NT2/D1 (cell line): Measurements from ENCODE around the gene LCOR.

Source experiments
- DNase-seq: peaks from one replicate; pipeline ENCODE4 v3.0.0-alpha.2; 2011; ENCODE audit warnings: low read depth, low spot score
- H3K27me3 ChIP-seq: 2 replicates; pipeline ENCODE4 v1.6.0; 2011; ENCODE audit warnings: mild to moderate bottlenecking; ENCODE audit not compliant: insufficient read length, insufficient read depth
- H3K36me3 ChIP-seq: 2 replicates; pipeline ENCODE4 v1.6.1; 2011; ENCODE audit warnings: mild to moderate bottlenecking, low read length, mixed read lengths; ENCODE audit not compliant: insufficient read depth, insufficient read length
- H3K4me1 ChIP-seq: 2 replicates; pipeline ENCODE4 v1.5.1; 2011; ENCODE audit not compliant: insufficient read depth, insufficient read length
- H3K4me3 ChIP-seq: 2 replicates; pipeline ENCODE4 v1.5.1; 2011; ENCODE audit warnings: low read depth; ENCODE audit not compliant: insufficient read length
- H3K9ac ChIP-seq: 2 replicates; pipeline ENCODE4 v1.6.0; 2011; ENCODE audit warnings: low read depth; ENCODE audit not compliant: insufficient read length
- H3K9me3 ChIP-seq: 2 replicates; pipeline ENCODE4 v1.5.1; 2011; ENCODE audit warnings: mild to moderate bottlenecking, low read length; ENCODE audit not compliant: insufficient read depth
- SUZ12 ChIP-seq: IDR thresholded peaks from 2 replicates; pipeline ENCODE4 v1.6.1; 2011; ENCODE audit not compliant: insufficient read length, insufficient read depth; ENCODE audit errors: extremely low read depth
- YY1 ChIP-seq: IDR thresholded peaks from 2 replicates; pipeline ENCODE4 v1.6.1; 2011; ENCODE audit not compliant: insufficient read length, insufficient read depth
- ZNF274 ChIP-seq: IDR thresholded peaks from 2 replicates; pipeline ENCODE4 v1.6.1; 2011; ENCODE audit warnings: mild to moderate bottlenecking, low read depth, low read length

Gene LCOR

GRCh38 chr10:96891840-96892239 is 59.7 kb downstream of the LCOR start:
- Histone ChIP-seq H3K4me3 (no peak overlapping the region), H3K9ac (no peak overlapping the region), H3K4me1 (no peaks in the 10 kb centered on the region), H3K9me3 (no peaks in the 10 kb centered on the region), H3K36me3 (peaks cover 3% of the 10 kb centered on the region), H3K27me3 (no peaks in the 10 kb centered on the region)
- TF ChIP-seq ZNF274 (no peak), SUZ12 (no peak), YY1 (no peak)
- DNase-seq, result no peak

- TF ChIP-seq YY1 (no peak), ZNF274 (no peak), SUZ12 (no peak)
- no peaks in the 10 kb centered on the region for H3K4me1 ChIP-seq
- no peak overlapping the region for H3K9ac ChIP-seq
- H3K36me3 ChIP-seq, result no peaks in the 10 kb centered on the region
- no peaks in the 10 kb centered on the region for H3K9me3 ChIP-seq
- no peaks in the 10 kb centered on the region for H3K27me3 ChIP-seq
- no peak for DNase-seq
- no peak overlapping the region for H3K4me3 ChIP-seq
Observed at GRCh38 chr10:96895662-96896424, 63.7 kb downstream of the LCOR start.

- TF ChIP-seq SUZ12 (no peak), ZNF274 (no peak), YY1 (no peak)
- DNase-seq, result no peak
- Histone ChIP-seq H3K9ac (no peak overlapping the region), H3K27me3 (no peaks in the 10 kb centered on the region), H3K9me3 (no peaks in the 10 kb centered on the region), H3K36me3 (no peaks in the 10 kb centered on the region), H3K4me1 (no peaks in the 10 kb centered on the region), H3K4me3 (no peak overlapping the region)
Observed at GRCh38 chr10:96896884-96897589, 64.9 kb downstream of the LCOR start.

DNA sequence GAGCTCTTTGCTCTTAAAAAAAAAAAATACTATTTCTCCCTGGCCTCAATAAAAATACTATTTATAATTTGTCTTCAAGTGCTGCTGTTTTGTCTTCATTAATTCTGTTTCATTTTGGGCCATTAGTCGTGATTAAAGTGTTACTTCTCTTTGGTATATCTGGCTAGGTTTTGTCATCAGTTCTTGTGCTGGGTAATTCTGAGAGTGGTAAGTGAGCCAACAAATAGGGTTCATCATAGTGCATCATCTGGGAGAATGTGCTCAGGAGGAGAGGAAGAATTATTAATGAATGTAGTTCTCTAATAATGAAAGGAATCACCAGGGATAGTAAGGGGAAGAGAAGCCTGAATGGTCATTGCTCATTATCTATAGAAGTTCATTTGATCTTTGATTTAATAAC is 70.0 kb downstream of the LCOR start:
- no peak overlapping the region for H3K9ac ChIP-seq
- no peak for DNase-seq
- TF ChIP-seq ZNF274, result no peak
- no peak for TF ChIP-seq SUZ12
- TF ChIP-seq YY1, result no peak
- H3K9me3 ChIP-seq, result no peaks in the 10 kb centered on the region
- no peaks in the 10 kb centered on the region for H3K36me3 ChIP-seq
- no peaks in the 10 kb centered on the region for H3K27me3 ChIP-seq
- H3K4me1 ChIP-seq, result no peaks in the 10 kb centered on the region
- no peak overlapping the region for H3K4me3 ChIP-seq

GRCh38 chr10:96902731-96903358 is 70.7 kb downstream of the LCOR start:
- no peak for DNase-seq
- no peak overlapping the region for H3K9ac ChIP-seq
- no peaks in the 10 kb centered on the region for H3K27me3 ChIP-seq
- TF ChIP-seq SUZ12 (no peak), ZNF274 (no peak), YY1 (no peak)
- H3K9me3 ChIP-seq, result no peaks in the 10 kb centered on the region
- no peaks in the 10 kb centered on the region for H3K36me3 ChIP-seq
- H3K4me3 ChIP-seq, result no peak overlapping the region
- H3K4me1 ChIP-seq, result no peaks in the 10 kb centered on the region

DNA sequence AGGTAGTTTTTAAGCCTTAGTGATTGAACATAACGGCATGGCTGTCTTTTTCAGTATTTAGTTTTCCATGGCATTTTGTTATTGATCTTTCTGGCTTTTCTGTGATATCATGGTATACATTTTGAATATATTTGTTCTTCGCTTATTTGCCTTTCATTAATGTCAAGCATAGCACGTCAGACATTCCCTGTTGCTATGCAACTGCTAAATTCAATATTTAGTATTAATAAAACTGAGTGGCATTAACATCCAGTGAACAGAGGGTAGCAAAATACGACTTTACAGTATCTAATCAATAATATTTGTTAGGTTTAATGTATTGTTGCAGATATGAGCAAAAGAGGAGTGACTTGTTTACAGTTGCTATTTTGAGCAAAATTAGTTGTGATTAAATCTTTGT is 72.5 kb downstream of the LCOR start:
- no peaks in the 10 kb centered on the region for H3K27me3 ChIP-seq
- no peaks in the 10 kb centered on the region for H3K36me3 ChIP-seq
- H3K9ac ChIP-seq, result no peak overlapping the region
- H3K9me3 ChIP-seq, result no peaks in the 10 kb centered on the region
- TF ChIP-seq SUZ12, result no peak
- no peak for TF ChIP-seq ZNF274
- no peak for TF ChIP-seq YY1
- no peaks in the 10 kb centered on the region for H3K4me1 ChIP-seq
- H3K4me3 ChIP-seq, result no peak overlapping the region
- DNase-seq, result no peak

DNA sequence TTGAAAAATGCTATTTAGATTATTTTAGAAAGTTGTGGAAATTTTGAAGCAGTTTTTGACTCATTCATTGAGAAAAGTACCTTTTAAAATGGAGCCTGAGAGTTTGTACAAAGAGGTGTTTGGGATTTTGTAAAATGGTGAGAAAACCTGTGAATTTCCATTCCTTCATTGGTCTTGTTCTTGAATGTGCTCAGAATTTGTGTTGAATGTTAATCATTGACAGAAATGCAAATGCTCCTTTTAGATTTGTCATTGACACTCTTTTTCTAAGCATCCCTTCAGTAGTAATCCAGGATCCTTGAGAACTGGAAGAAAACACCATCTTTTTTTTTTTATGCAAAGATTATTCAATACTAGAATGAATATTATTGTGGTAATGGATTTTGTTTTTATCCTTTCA is 74.8 kb downstream of the LCOR start:
- no peak for DNase-seq
- H3K9me3 ChIP-seq, result no peaks in the 10 kb centered on the region

More for the DNA sequence above, 74.8 kb downstream of the LCOR start:
- no peaks in the 10 kb centered on the region for H3K4me1 ChIP-seq
- H3K9ac ChIP-seq, result no peak overlapping the region
- H3K27me3 ChIP-seq, result no peaks in the 10 kb centered on the region
- peaks cover 3% of the 10 kb centered on the region for H3K36me3 ChIP-seq
- H3K4me3 ChIP-seq, result no peak overlapping the region
- no peak for TF ChIP-seq YY1
- TF ChIP-seq ZNF274, result no peak
- no peak for TF ChIP-seq SUZ12
